Midbrain (tissue), 1 donor: ENCODE measurements around the gene TEPSIN.

ENCODE experiments used
- DNase-seq: peaks from one replicate; lab custom pipeline; 2025; lab: John Stamatoyannopoulos, UW

TEPSIN gene

GRCh38 chr17:81221371-81221841, 17.4 kb downstream of the TEPSIN start:
- no peak for DNase-seq

- DNase-seq, result no peak
Measured at GRCh38 chr17:81219476-81220180, 19.2 kb downstream of the TEPSIN start.

- no peak for DNase-seq
Measured at GRCh38 chr17:81218991-81219390, 19.9 kb downstream of the TEPSIN start.

- DNase-seq, result no peak
Measured at GRCh38 chr17:81218459-81218858, 20.4 kb downstream of the TEPSIN start.

GRCh38 chr17:81217491-81217890, 21.4 kb downstream of the TEPSIN start:
- no peak for DNase-seq

GRCh38 chr17:81213978-81214377, 24.9 kb downstream of the TEPSIN start:
- DNase-seq, result no peak

- no peak for DNase-seq
Measured at GRCh38 chr17:81212365-81212764, 26.5 kb downstream of the TEPSIN start.

- no peak for DNase-seq
Measured at GRCh38 chr17:81210868-81211267, 28.0 kb downstream of the TEPSIN start.

GRCh38 chr17:81210466-81210865, 28.4 kb downstream of the TEPSIN start:
- no peak for DNase-seq

GRCh38 chr17:81209141-81209540, 29.7 kb downstream of the TEPSIN start:
- no peak for DNase-seq

- no peak for DNase-seq
Measured at GRCh38 chr17:81208651-81209050, 30.2 kb downstream of the TEPSIN start.

- DNase-seq, result no peak
Measured at GRCh38 chr17:81207610-81208581, 31.0 kb downstream of the TEPSIN start.

- DNase-seq, result no peak
Measured at GRCh38 chr17:81206657-81207056, 32.2 kb downstream of the TEPSIN start.

GRCh38 chr17:81206166-81206565, 32.7 kb downstream of the TEPSIN start:
- DNase-seq, result no peak

GRCh38 chr17:81204578-81204977, 34.3 kb downstream of the TEPSIN start:
- DNase-seq, result no peak

GRCh38 chr17:81203136-81203535, 35.7 kb downstream of the TEPSIN start:
- no peak for DNase-seq

- DNase-seq, result no peak
Measured at GRCh38 chr17:81202318-81202717, 36.5 kb downstream of the TEPSIN start.

- peak; percentile 59 for DNase-seq
Measured at GRCh38 chr17:81200695-81201580, 37.9 kb downstream of the TEPSIN start.

- DNase-seq, result no peak
Measured at GRCh38 chr17:81200201-81200600, 38.7 kb downstream of the TEPSIN start.

- no peak for DNase-seq
Measured at GRCh38 chr17:81199482-81199830, 39.4 kb downstream of the TEPSIN start.

GRCh38 chr17:81198826-81199481, 39.9 kb downstream of the TEPSIN start:
- no peak for DNase-seq
